Neuronal stem cell (in vitro differentiated cells): ENCODE measurements around the gene CLMN.

Source experiments
- DNase-seq: peaks from one replicate; pipeline ENCODE4 v3.0.0-alpha.2; 2013; ENCODE audit warnings: low spot score
- H2AFZ ChIP-seq: one replicate; pipeline ENCODE4 v1.6.1; 2013; ENCODE audit warnings: mild to moderate bottlenecking, low read length, inconsistent platforms
- H2AK5ac ChIP-seq: 2 replicates; pipeline ENCODE4 v1.6.1; 2013; ENCODE audit warnings: low read depth, mild to moderate bottlenecking, inconsistent platforms, low read length, moderate library complexity, mixed read lengths
- H2BK120ac ChIP-seq: 2 replicates; pipeline ENCODE4 v1.6.1; 2013; ENCODE audit warnings: low read depth, mild to moderate bottlenecking, inconsistent platforms, low read length, moderate library complexity, mixed read lengths
- H2BK12ac ChIP-seq: one replicate; pipeline ENCODE4 v1.6.1; 2013; ENCODE audit warnings: low read length, inconsistent platforms
- H2BK15ac ChIP-seq: 2 replicates; pipeline ENCODE4 v1.6.1; 2013; ENCODE audit warnings: mild to moderate bottlenecking, low read length, inconsistent platforms, mixed read lengths
- H2BK5ac ChIP-seq: one replicate; pipeline ENCODE4 v1.6.1; 2013; ENCODE audit warnings: inconsistent platforms, mild to moderate bottlenecking, low read length, moderate library complexity
- H3K14ac ChIP-seq: one replicate; pipeline ENCODE4 v1.6.1; 2013; ENCODE audit warnings: low read length, inconsistent platforms
- H3K18ac ChIP-seq: 2 replicates; pipeline ENCODE4 v1.6.1; 2013; ENCODE audit warnings: low read length, inconsistent platforms
- H3K23ac ChIP-seq: 2 replicates; pipeline ENCODE4 v1.6.1; 2013; ENCODE audit warnings: low read depth, mild to moderate bottlenecking, mixed read lengths, low read length, inconsistent platforms; ENCODE audit not compliant: poor library complexity
- H3K27ac ChIP-seq: replicated peaks from 3 replicates; pipeline ENCODE4 v1.5.1; 2013; ENCODE audit warnings: low read length, inconsistent platforms
- H3K27me3 ChIP-seq, 3 experiments: 2 replicates each; pipeline ENCODE4 v1.6.1; 2013; ENCODE audit warnings: low read length in 3 of 3, mild to moderate bottlenecking in 2 of 3, inconsistent platforms in 1 of 3, low read depth in 1 of 3, mixed read lengths in 1 of 3, moderate library complexity in 1 of 3; ENCODE audit not compliant: control insufficient read depth in 3 of 3, insufficient read depth in 3 of 3
- H3K36me3 ChIP-seq, 2 donors: replicated peaks in 1 of 2; 2 replicates each; pipeline ENCODE4 v1.6.1; 2013; ENCODE audit warnings: low read length in 2 of 2; ENCODE audit not compliant: control insufficient read depth in 2 of 2, insufficient read depth in 2 of 2
- H3K4ac ChIP-seq: 2 replicates; pipeline ENCODE4 v1.6.1; 2013; ENCODE audit warnings: inconsistent platforms, mild to moderate bottlenecking, low read length, moderate library complexity
- H3K4me1 ChIP-seq, 2 donors: 1 replicate in 1 of 2; 2 replicates in 1 of 2; pipeline ENCODE4 v1.6.1; 2013; ENCODE audit warnings: low read length in 2 of 2, low read depth in 1 of 2; ENCODE audit not compliant: control insufficient read depth in 2 of 2, insufficient read depth in 1 of 2
- H3K4me2 ChIP-seq: one replicate; pipeline ENCODE4 v1.6.1; 2013; ENCODE audit warnings: mild to moderate bottlenecking, low read length, inconsistent platforms; ENCODE audit not compliant: insufficient read depth, poor library complexity, severe bottlenecking
- H3K4me3 ChIP-seq, 2 donors: 2 replicates each; pipeline ENCODE4 v1.5.1; 2013; ENCODE audit warnings: low read length in 2 of 2, mild to moderate bottlenecking in 2 of 2, inconsistent platforms in 1 of 2, moderate library complexity in 1 of 2
- H3K79me1 ChIP-seq: one replicate; pipeline ENCODE4 v1.6.1; 2013; ENCODE audit warnings: low read depth, mild to moderate bottlenecking, inconsistent platforms, low read length, moderate library complexity
- H3K9ac ChIP-seq: one replicate; pipeline ENCODE4 v1.6.1; 2013; ENCODE audit warnings: mild to moderate bottlenecking, low read depth, low read length, inconsistent platforms; ENCODE audit not compliant: poor library complexity
- H3K9me3 ChIP-seq, 2 donors: replicated peaks in 1 of 2; 2 replicates each; pipeline versions ENCODE3 to v1.6.1; 2013; ENCODE audit warnings: low read length in 2 of 2, mild to moderate bottlenecking in 2 of 2, inconsistent platforms in 1 of 2, low read depth in 1 of 2, mixed read lengths in 1 of 2, moderate library complexity in 1 of 2; ENCODE audit not compliant: control insufficient read depth in 2 of 2, insufficient read depth in 1 of 2
- H4K8ac ChIP-seq: one replicate; pipeline ENCODE4 v1.6.1; 2013; ENCODE audit warnings: low read depth, mild to moderate bottlenecking, inconsistent platforms, low read length, moderate library complexity
- H4K91ac ChIP-seq: one replicate; pipeline ENCODE4 v1.6.1; 2013; ENCODE audit warnings: low read length, low read depth, mild to moderate bottlenecking, inconsistent platforms; ENCODE audit not compliant: poor library complexity
- WGBS, 2 donors: extraction: QIAGEN DNeasy Blood & Tissue Kit; methylation state at CpG; one replicate each; pipeline ENCODE4 v1.1.7; 2013; ENCODE audit warnings: missing lambda C conversion rate in 2 of 2, mixed read lengths in 1 of 2; ENCODE audit not compliant: insufficient read length in 2 of 2, insufficient replicate concordance in 1 of 2; ENCODE audit errors: extremely low coverage in 2 of 2; 5-methylcytosine and 5-hydroxymethylcytosine counted together

Gene CLMN

GRCh38 chr14:95174184-95174792 is 145.4 kb downstream of the CLMN start:
- Histone ChIP-seq H2AFZ (no peak overlapping the region), H2BK12ac (no peak overlapping the region), H2BK120ac (no peak overlapping the region), H3K27ac (no peak overlapping the region), H3K4me2 (no peak overlapping the region), H3K9ac (no peak overlapping the region), H3K79me1 (no peaks in the 10 kb centered on the region), H2BK15ac (no peak overlapping the region), H3K18ac (no peak overlapping the region), H3K4ac (no peak overlapping the region), H3K27me3 (no peaks in the 10 kb centered on the region), H3K36me3 (no peaks in the 10 kb centered on the region), H4K8ac (no peak overlapping the region), H3K23ac (no peak overlapping the region), H3K4me3 (no peak overlapping the region), H3K4me1 (no peaks in the 10 kb centered on the region), H3K9me3 (no peaks in the 10 kb centered on the region), H2AK5ac (no peak overlapping the region), H2BK5ac (no peak overlapping the region), H4K91ac (no peak overlapping the region), H3K14ac (no peak overlapping the region)
- no peak for DNase-seq
- 100% methylated on average over 1 of the region's 2 CpGs; no CpG with 5 or more reads in 1 of the 2 donors for WGBS, 2 donors

GRCh38 chr14:95173518-95173917 is 146.2 kb downstream of the CLMN start:
- H3K23ac ChIP-seq = no peak overlapping the region
- H3K4me2 ChIP-seq = no peak overlapping the region
- H3K18ac ChIP-seq = no peak overlapping the region
- DNase-seq = no peak
- no peaks in the 10 kb centered on the region for H3K27me3 ChIP-seq
- no peaks in the 10 kb centered on the region for H3K4me1 ChIP-seq
- H3K4ac ChIP-seq = no peak overlapping the region
- no peaks in the 10 kb centered on the region for H3K36me3 ChIP-seq
- no peak overlapping the region for H2BK15ac ChIP-seq
- H4K8ac ChIP-seq = no peak overlapping the region
- no peaks in the 10 kb centered on the region for H3K79me1 ChIP-seq
- no peak overlapping the region for H3K14ac ChIP-seq
- no peak overlapping the region for H4K91ac ChIP-seq
- H3K9ac ChIP-seq = no peak overlapping the region
- H3K9me3 ChIP-seq = no peaks in the 10 kb centered on the region
- no peak overlapping the region for H3K4me3 ChIP-seq
- no peak overlapping the region for H2AK5ac ChIP-seq
- no peak overlapping the region for H3K27ac ChIP-seq
- no peak overlapping the region for H2BK12ac ChIP-seq
- no peak overlapping the region for H2BK120ac ChIP-seq
- H2AFZ ChIP-seq = no peak overlapping the region
- H2BK5ac ChIP-seq = no peak overlapping the region

- Histone ChIP-seq H3K4me3 (no peak overlapping the region), H2BK12ac (no peak overlapping the region), H3K9me3 (peaks cover 0 to 14% of the 10 kb centered on the region in 2 donors), H2AFZ (no peak overlapping the region), H3K23ac (no peak overlapping the region), H3K4me2 (no peak overlapping the region), H3K27ac (no peak overlapping the region), H2BK15ac (no peak overlapping the region), H3K27me3 (no peaks in the 10 kb centered on the region), H3K4ac (no peak overlapping the region), H3K9ac (no peak overlapping the region), H3K79me1 (no peaks in the 10 kb centered on the region), H2BK5ac (no peak overlapping the region), H2AK5ac (no peak overlapping the region), H3K14ac (no peak overlapping the region), H4K8ac (no peak overlapping the region), H3K4me1 (peaks cover 0 to 2% of the 10 kb centered on the region in 2 donors), H4K91ac (no peak overlapping the region), H3K18ac (no peak overlapping the region), H2BK120ac (no peak overlapping the region), H3K36me3 (peaks cover 4 to 7% of the 10 kb centered on the region in 2 donors)
- no CpG with 5 or more reads among the region's 2 CpGs for WGBS, 2 donors
- no peak for DNase-seq
Measured at GRCh38 chr14:95167177-95167576, 152.5 kb downstream of the CLMN start.

GRCh38 chr14:95165517-95165916 is 154.2 kb downstream of the CLMN start:
- H2BK5ac ChIP-seq = no peak overlapping the region
- no peak overlapping the region for H3K9ac ChIP-seq
- H3K4me3 ChIP-seq = no peak overlapping the region
- no peak for DNase-seq
- H3K36me3 ChIP-seq = peaks cover 4 to 7% of the 10 kb centered on the region in 2 donors
- no peak overlapping the region for H3K23ac ChIP-seq
- no peak overlapping the region for H2BK120ac ChIP-seq
- no peak overlapping the region for H4K8ac ChIP-seq
- H3K4me1 ChIP-seq = peaks cover 0 to 2% of the 10 kb centered on the region in 2 donors
- H3K27ac ChIP-seq = no peak overlapping the region
- no peak overlapping the region for H2BK12ac ChIP-seq
- H3K79me1 ChIP-seq = no peaks in the 10 kb centered on the region
- no CpG with 5 or more reads among the region's 3 CpGs for WGBS, 2 donors
- no peak overlapping the region for H2BK15ac ChIP-seq
- no peak overlapping the region for H2AFZ ChIP-seq
- H3K18ac ChIP-seq = no peak overlapping the region
- no peaks in the 10 kb centered on the region for H3K27me3 ChIP-seq
- no peak overlapping the region for H4K91ac ChIP-seq
- no peak overlapping the region for H3K14ac ChIP-seq
- no peak overlapping the region for H2AK5ac ChIP-seq
- no peak overlapping the region for H3K4me2 ChIP-seq
- no peak overlapping the region for H3K4ac ChIP-seq
- H3K9me3 ChIP-seq = peaks cover 0 to 14% of the 10 kb centered on the region in 2 donors
